GM21786 (cell line): ENCODE measurements around the gene ENAH.

Experiments used
- ATAC-seq: cut with Tn5 transposase; IDR thresholded peaks from one replicate; pipeline ENCODE4 v1.9.1; 2021; ENCODE audit not compliant: unreplicated experiment

Gene ENAH

GRCh38 chr1:225441314-225442122, 211.4 kb downstream of the ENAH start:
- peak; percentile 48 for ATAC-seq

- ATAC-seq: no peak
Observed at GRCh38 chr1:225440380-225441221, 212.3 kb downstream of the ENAH start.

- no peak for ATAC-seq
Observed at GRCh38 chr1:225437710-225438437, 215.0 kb downstream of the ENAH start.
